PFSK-1 (cell line): ENCODE results near the gene TMEM212.

ENCODE experiments used
- POLR2AphosphoS5 ChIP-seq: IDR thresholded peaks from 2 replicates; pipeline ENCODE4 v1.6.1; 2012; ENCODE audit warnings: low read depth, mild to moderate bottlenecking, control low read depth, low read length, moderate library complexity
- SIN3A ChIP-seq: IDR thresholded peaks from 2 replicates; pipeline ENCODE4 v1.6.1; 2012; ENCODE audit warnings: mild to moderate bottlenecking, low read length, moderate library complexity, borderline replicate concordance; ENCODE audit not compliant: insufficient read depth
- TAF1 ChIP-seq: IDR thresholded peaks from 2 replicates; pipeline ENCODE4 v1.6.1; 2012; ENCODE audit warnings: low read length, control low read depth, borderline replicate concordance; ENCODE audit not compliant: insufficient read depth
- TF ChIP-seq, protein P1 (sequence below), 2 experiments: IDR thresholded peaks; 2 replicates each; pipeline versions ENCODE4 v1.6.1 to v1.8.0; 2011 to 2012; ENCODE audit warnings: low read depth in 2 of 2, low read length in 2 of 2, control low read depth in 1 of 2, inconsistent platforms in 1 of 2, mild to moderate bottlenecking in 1 of 2, moderate library complexity in 1 of 2; ENCODE audit not compliant: insufficient read depth in 1 of 2

- TF ChIP-seq, protein P1, sequence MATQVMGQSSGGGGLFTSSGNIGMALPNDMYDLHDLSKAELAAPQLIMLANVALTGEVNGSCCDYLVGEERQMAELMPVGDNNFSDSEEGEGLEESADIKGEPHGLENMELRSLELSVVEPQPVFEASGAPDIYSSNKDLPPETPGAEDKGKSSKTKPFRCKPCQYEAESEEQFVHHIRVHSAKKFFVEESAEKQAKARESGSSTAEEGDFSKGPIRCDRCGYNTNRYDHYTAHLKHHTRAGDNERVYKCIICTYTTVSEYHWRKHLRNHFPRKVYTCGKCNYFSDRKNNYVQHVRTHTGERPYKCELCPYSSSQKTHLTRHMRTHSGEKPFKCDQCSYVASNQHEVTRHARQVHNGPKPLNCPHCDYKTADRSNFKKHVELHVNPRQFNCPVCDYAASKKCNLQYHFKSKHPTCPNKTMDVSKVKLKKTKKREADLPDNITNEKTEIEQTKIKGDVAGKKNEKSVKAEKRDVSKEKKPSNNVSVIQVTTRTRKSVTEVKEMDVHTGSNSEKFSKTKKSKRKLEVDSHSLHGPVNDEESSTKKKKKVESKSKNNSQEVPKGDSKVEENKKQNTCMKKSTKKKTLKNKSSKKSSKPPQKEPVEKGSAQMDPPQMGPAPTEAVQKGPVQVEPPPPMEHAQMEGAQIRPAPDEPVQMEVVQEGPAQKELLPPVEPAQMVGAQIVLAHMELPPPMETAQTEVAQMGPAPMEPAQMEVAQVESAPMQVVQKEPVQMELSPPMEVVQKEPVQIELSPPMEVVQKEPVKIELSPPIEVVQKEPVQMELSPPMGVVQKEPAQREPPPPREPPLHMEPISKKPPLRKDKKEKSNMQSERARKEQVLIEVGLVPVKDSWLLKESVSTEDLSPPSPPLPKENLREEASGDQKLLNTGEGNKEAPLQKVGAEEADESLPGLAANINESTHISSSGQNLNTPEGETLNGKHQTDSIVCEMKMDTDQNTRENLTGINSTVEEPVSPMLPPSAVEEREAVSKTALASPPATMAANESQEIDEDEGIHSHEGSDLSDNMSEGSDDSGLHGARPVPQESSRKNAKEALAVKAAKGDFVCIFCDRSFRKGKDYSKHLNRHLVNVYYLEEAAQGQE (IDR thresholded peaks at IDR 0.05; ENCODE audit: insufficient read depth in 1 of 2, low read depth in 2 of 2, low read length in 2 of 2) = no peak
- TF ChIP-seq TAF1 = no peak
- TF ChIP-seq POLR2AphosphoS5 = no peak
- no peak for TF ChIP-seq SIN3A
Observed at GRCh38 chr3:171822431-171823106, 20.6 kb upstream of the TMEM212 start.
